GM10266 (cell line): ENCODE data around the gene CDIP1.

ENCODE experiments used
- DNase-seq: peaks from one replicate; pipeline ENCODE4 v3.0.0; 2012; ENCODE audit errors: extremely low spot score
- CTCF ChIP-seq: IDR thresholded peaks from 2 replicates; pipeline ENCODE4 v1.5.1; 2012; ENCODE audit warnings: mild to moderate bottlenecking, low read depth; ENCODE audit not compliant: control insufficient read depth, insufficient read depth; ENCODE audit errors: missing control alignments

CDIP1 gene

GRCh38 chr16:4474192-4474961 is 64.2 kb downstream of the CDIP1 start, which contains the start of gene NMRAL1:
Gene NMRAL1 (minus strand): TSS chr16:4474625. CDS start chr16:4474132, 493 bp downstream.
- no peak for TF ChIP-seq CTCF
- peak; percentile 94 for DNase-seq

- TF ChIP-seq CTCF: no peak
- no peak for DNase-seq
Observed at GRCh38 chr16:4472880-4473279, 65.7 kb downstream of the CDIP1 start.

DNA sequence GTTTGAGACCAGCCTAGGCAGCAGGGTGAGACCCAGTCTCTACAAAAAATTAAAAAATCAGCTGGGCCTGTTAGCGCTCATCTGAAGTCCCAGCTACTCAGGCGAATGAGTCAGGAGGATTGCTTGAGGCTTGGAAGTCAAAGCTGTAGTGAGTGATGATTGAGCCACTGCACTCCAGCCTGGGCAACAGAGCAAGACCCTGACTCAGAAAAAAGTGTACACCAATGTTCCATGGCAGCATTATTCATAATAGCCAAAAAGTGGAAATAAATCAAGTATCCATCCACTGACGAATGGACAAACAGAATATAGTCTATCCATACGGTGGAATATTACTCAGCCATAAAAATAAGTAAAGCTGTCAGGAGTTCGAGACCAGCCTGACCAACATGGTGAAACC is 66.7 kb downstream of the CDIP1 start:
- DNase-seq: no peak

GRCh38 chr16:4468972-4469371 is 69.6 kb downstream of the CDIP1 start:
- no peak for TF ChIP-seq CTCF

More for the DNA sequence above, 66.7 kb downstream of the CDIP1 start:
- TF ChIP-seq CTCF: no peak

DNA sequence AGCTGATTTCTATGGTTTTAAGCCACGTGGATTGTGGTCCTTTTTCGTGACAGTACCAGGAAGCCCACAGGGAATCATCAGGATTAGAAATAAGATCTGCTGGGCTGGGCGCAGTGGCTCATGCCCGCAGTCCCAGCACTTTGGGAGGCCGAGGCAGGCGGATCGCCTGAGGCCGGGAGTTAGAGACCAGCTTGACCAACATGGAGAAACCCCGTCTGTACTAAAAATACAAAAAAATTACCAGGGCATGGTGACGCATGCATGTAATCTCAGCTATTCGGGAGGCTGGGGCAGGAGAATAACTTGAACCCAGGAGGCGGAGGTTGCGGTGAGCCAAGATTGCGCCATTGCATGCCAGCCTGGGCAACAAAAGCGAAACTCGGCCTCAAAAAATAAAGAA is 70.7 kb downstream of the CDIP1 start:
- DNase-seq: no peak
- no peak for TF ChIP-seq CTCF

More at GRCh38 chr16:4468972-4469371, 69.6 kb downstream of the CDIP1 start:
- DNase-seq: no peak

- TF ChIP-seq CTCF: no peak
- no peak for DNase-seq
Observed at GRCh38 chr16:4465977-4466779, 72.4 kb downstream of the CDIP1 start.
